B cell (primary cell): Measurements from ENCODE around the gene PRR14. TPM values are rescaled to one million over a fixed set of nuclear protein-coding genes. Genes with fewer than 3 reads are reported as not detected.
A peak's percentile ranks its signal among the peaks of the same experiment; 100 is the strongest.

Source experiments
- ATAC-seq: fragments of 200-7000 bp; cut with Tn5 transposase; one replicate; pipeline ENCODE4 v1.10.0; 2021; ENCODE audit warnings: low read depth, mild to moderate bottlenecking, moderate number of reproducible peaks, moderate library complexity
- CTCF ChIA-PET: fragments of 350-600 bp; sonication (Branson Sonifier 250); formaldehyde crosslinking; loops from one replicate; lab custom pipeline; 2021; ENCODE audit warnings: antibody characterized with exemption, inconsistent platforms; lab: Charles Lee
- POLR2A ChIA-PET: fragments of 350-600 bp; sonication (Branson Sonifier 250); formaldehyde crosslinking; loops from one replicate; lab custom pipeline; 2021; ENCODE audit warnings: antibody characterized with exemption; lab: Charles Lee
- DNase-seq: peaks from one replicate; pipeline ENCODE4 v3.0.0; 2013
- H2AFZ ChIP-seq: 2 replicates; pipeline ENCODE4 v1.6.1; 2012; ENCODE audit warnings: mild to moderate bottlenecking, low read depth, low read length; ENCODE audit not compliant: insufficient read depth, poor library complexity, severe bottlenecking
- H3K27ac ChIP-seq, 2 donors: 1 replicate in 1 of 2; 2 replicates in 1 of 2; pipeline ENCODE4 v1.5.1; 2012 to 2013; ENCODE audit warnings: low read length in 2 of 2, mild to moderate bottlenecking in 2 of 2, moderate library complexity in 1 of 2
- H3K27me3 ChIP-seq, 4 experiments: fragments of 200-600 bp in 1 of 4; sonication (generic) in 1 of 4; replicated peaks in 1 of 4; 1 replicate in 2 of 4; 2 replicates in 2 of 4; pipeline versions ENCODE4 v1.6.1 to v1.7.0; 2013 to 2016; ENCODE audit warnings: low read length in 3 of 4, mild to moderate bottlenecking in 2 of 4, mixed read lengths in 1 of 4, moderate library complexity in 1 of 4; ENCODE audit not compliant: insufficient read depth in 4 of 4, control insufficient read depth in 3 of 4; ENCODE audit errors: control extremely low read depth in 1 of 4
- H3K36me3 ChIP-seq, 2 experiments: replicated peaks in 1 of 2; 1 replicate in 1 of 2; 2 replicates in 1 of 2; pipeline versions ENCODE4 v1.6.1 to v1.7.1; 2013; ENCODE audit warnings: low read length in 1 of 2; ENCODE audit not compliant: insufficient read depth in 2 of 2, control insufficient read depth in 1 of 2; ENCODE audit errors: control extremely low read depth in 1 of 2, extremely low read depth in 1 of 2
- H3K4me1 ChIP-seq, 2 donors: fragments of 200-600 bp in 1 of 2; sonication (generic) in 1 of 2; 1 replicate in 1 of 2; 2 replicates in 1 of 2; pipeline versions ENCODE4 v1.5.1 to v1.6.1; 2013 to 2017; ENCODE audit warnings: low read length in 2 of 2; ENCODE audit not compliant: control insufficient read depth in 2 of 2, insufficient read depth in 2 of 2
- H3K4me2 ChIP-seq: replicated peaks from 2 replicates; pipeline ENCODE3; 2012; ENCODE audit warnings: mild to moderate bottlenecking, low read depth, low read length; ENCODE audit not compliant: poor library complexity, severe bottlenecking
- H3K4me3 ChIP-seq, 5 experiments: fragments of 200-600 bp in 1 of 5; sonication (generic) in 1 of 5; 1 replicate in 3 of 5; 2 replicates in 2 of 5; pipeline versions ENCODE4 v1.5.1 to v1.7.0; 2011 to 2016; ENCODE audit warnings: low read length in 4 of 5, mild to moderate bottlenecking in 4 of 5, low read depth in 2 of 5, control low read depth in 1 of 5, moderate library complexity in 1 of 5; ENCODE audit not compliant: insufficient read depth in 1 of 5; ENCODE audit errors: control extremely low read depth in 1 of 5, extremely low read depth in 1 of 5
- H3K79me2 ChIP-seq: fragments of 200-600 bp; sonication (generic); one replicate; pipeline ENCODE4 v1.6.0; 2016; ENCODE audit warnings: low read length; ENCODE audit not compliant: control insufficient read depth, insufficient read depth
- H3K9ac ChIP-seq: fragments of 200-600 bp; sonication (generic); 2 replicates; pipeline ENCODE4 v1.6.1; 2017; ENCODE audit warnings: mild to moderate bottlenecking, low read length, moderate library complexity
- H3K9me3 ChIP-seq, 3 donors: one replicate each; pipeline versions ENCODE4 v1.6.1 to v1.7.1; 2013; ENCODE audit warnings: low read length in 2 of 3; ENCODE audit not compliant: control insufficient read depth in 2 of 3, insufficient read depth in 1 of 3; ENCODE audit errors: control extremely low read depth in 1 of 3
- H4K20me1 ChIP-seq: 2 replicates; pipeline ENCODE4 v1.6.0; 2012; ENCODE audit warnings: mild to moderate bottlenecking, low read length; ENCODE audit not compliant: insufficient read depth, control insufficient read depth, poor library complexity, severe bottlenecking
- H3K27ac Mint-ChIP-seq: one replicate; pipeline ENCODE4 v1.8.0; 2021; ENCODE audit warnings: mixed read lengths
- H3K27me3 Mint-ChIP-seq: one replicate; pipeline ENCODE4 v1.8.0; 2021; ENCODE audit warnings: mixed read lengths
- H3K4me1 Mint-ChIP-seq: one replicate; pipeline ENCODE4 v1.8.0; 2021; ENCODE audit warnings: mixed read lengths
- H3K4me3 Mint-ChIP-seq: one replicate; pipeline ENCODE4 v1.8.0; 2021; ENCODE audit warnings: mixed read lengths
- H3K9me3 Mint-ChIP-seq: one replicate; pipeline ENCODE4 v1.8.0; 2022; ENCODE audit warnings: mixed read lengths; ENCODE audit not compliant: insufficient read depth
- CTCF ChIP-seq: fragments of 200-600 bp; IDR thresholded peaks from one replicate; pipeline ENCODE4 v1.8.0; 2022; ENCODE audit warnings: antibody characterized with exemption, mild to moderate bottlenecking
- EZH2 ChIP-seq: IDR thresholded peaks from 2 replicates; pipeline ENCODE4 v1.6.1; 2012; ENCODE audit warnings: borderline replicate concordance, low read depth, mild to moderate bottlenecking, moderate library complexity, low read length; ENCODE audit not compliant: insufficient read depth, poor library complexity, severe bottlenecking
- whole genome bisulfite sequencing: methylation state at CpG from one replicate; pipeline ENCODE4 v1.1.5; 2013; ENCODE audit warnings: missing lambda C conversion rate; ENCODE audit not compliant: insufficient coverage; 5-methylcytosine and 5-hydroxymethylcytosine counted together
- intact Hi-C: fragments of 100-400 bp; cut with micrococcal nuclease; formaldehyde crosslinking; loops from one replicate; pipeline ENCODE4 v1.10.0; 2022
- polyA plus RNA-seq: library from polyadenylated mRNA; depleted of rRNA; stranded (reverse); fragments of >200 nt; gene quantifications from 2 replicates; pipeline ENCODE4 v1.2.3, GENCODE V29; 2012
- total RNA-seq, 2 donors: library from RNA; stranded (reverse); fragments of 120-200 nt in 1 of 2; gene quantifications; 1 replicate in 1 of 2; 2 replicates in 1 of 2; pipeline versions ENCODE4 v1.2.3 to v1.2.4, GENCODE V29; 2013 to 2022

The PRR14 gene
- total and polyA plus RNA-seq, 2 donors (not counting 1 experiment from before 2014, with no cell fraction given): 62.4 to 95.8 TPM

- H3K27me3 ChIP-seq: no peaks in the 10 kb centered on the region
- H3K27ac Mint-ChIP-seq: peak within 1 kb of the TSS; percentile 100
- ChIA-PET CTCF (interaction anchor here (1.3 to 4.4 kb wide), 8 partner anchors 7 to 566 kb away, joined by 5 to 38 read pairs (median 12); partner anchors contain the start of genes DCTPP1, PRR14 and TBX6), POLR2A (interaction anchor here (0.6 to 4.8 kb wide), 19 partner anchors 8 to 801 kb away, joined by 3 to 41 read pairs (median 4); partner anchors contain the start of genes ALDOA, ARMC5, CORO1A and DCTPP1)
- no peaks in the 10 kb centered on the region for H3K9me3 ChIP-seq
- under 1% methylated on average over 73 of the region's 86 CpGs for WGBS
- H3K79me2 ChIP-seq: peaks cover 35% of the 10 kb centered on the region
- H3K4me3 Mint-ChIP-seq: peak within 1 kb of the TSS; percentile 97
- no peaks in the 10 kb centered on the region for H3K27me3 Mint-ChIP-seq
- peaks cover 0 to 58% of the 10 kb centered on the region in 2 experiments for H3K36me3 ChIP-seq
- H4K20me1 ChIP-seq: peaks cover 35% of the 10 kb centered on the region
- TF ChIP-seq CTCF (peak; percentile 81), EZH2 (no peak)
- intact Hi-C loops: loop anchor here (1.0 to 5.0 kb wide), 17 partner anchors 24 to 686 kb away; partner anchors contain the start of genes ALDOA, HIRIP3, INO80E and PHKG2
- H3K9ac ChIP-seq: peak within 1 kb of the TSS; percentile 96
- peak within 1 kb of the TSS; percentile 97 for H3K4me2 ChIP-seq
- peaks cover 30% of the 10 kb centered on the region for H3K4me1 Mint-ChIP-seq
- H3K4me1 ChIP-seq: peaks cover 30 to 44% of the 10 kb centered on the region in 2 donors
- peak within 1 kb of the TSS; percentile 88 to 98 for H3K27ac ChIP-seq
- peak within 1 kb of the TSS; percentile 49 to 90 (median 79) for H3K4me3 ChIP-seq
- DNase-seq: peak; percentile 100
- peak within 1 kb of the TSS; percentile 61 for H2AFZ ChIP-seq
- no peaks in the 10 kb centered on the region for H3K9me3 Mint-ChIP-seq
- ATAC-seq: peak; percentile 76
Measured at GRCh38 chr16:30657866-30658730, 7.3 kb downstream of the PRR14 start, which contains the start of gene FBRS. TSS of gene FBRS (plus strand) at chr16:30658431. CDS start at chr16:30659519, 1,088 bp downstream.
